Esophagus squamous epithelium (tissue), 4 donors: Measurements from ENCODE around the gene CMTM6.

ENCODE experiments used
- CTCF ChIP-seq, 6 experiments: fragments of 450-650 bp in 4 of 6; fragments of 200-600 bp in 2 of 6; sonication (generic) in 2 of 6; IDR thresholded peaks; one replicate each; pipeline ENCODE4 v1.5.1; 2016 to 2019; ENCODE audit warnings: antibody characterized with exemption in 6 of 6, mild to moderate bottlenecking in 4 of 6, moderate library complexity in 4 of 6
- POLR2A ChIP-seq, 4 donors: fragments of 450-650 bp; IDR thresholded peaks; one replicate each; pipeline ENCODE4 v1.6.1; 2017; ENCODE audit warnings: antibody characterized with exemption in 4 of 4, mild to moderate bottlenecking in 4 of 4, moderate library complexity in 3 of 4

GRCh38 chr3:32492684-32493436, 9.8 kb downstream of the CMTM6 start:
- TF ChIP-seq CTCF (IDR thresholded peaks at IDR 0.05) (no peak), POLR2A (IDR thresholded peaks at IDR 0.05) (no peak)
